IPS-18a (cell line): Measurements from ENCODE around the gene NAIP.
"Not testable (repeated sequence)": the region's sequence is repeated elsewhere in the genome, so short reads cannot be mapped to it uniquely, and the experiment has no call there.

Experiments used
- H3K27ac ChIP-seq: one replicate; pipeline ENCODE4 v1.5.1; 2013; ENCODE audit warnings: low read length
- H3K27me3 ChIP-seq: one replicate; pipeline ENCODE4 v1.6.1; 2013; ENCODE audit warnings: mild to moderate bottlenecking, low read length; ENCODE audit not compliant: control insufficient read depth, insufficient read depth
- H3K36me3 ChIP-seq: one replicate; pipeline ENCODE4 v1.6.1; 2013; ENCODE audit warnings: low read depth, low read length; ENCODE audit not compliant: control insufficient read depth
- H3K4me1 ChIP-seq: one replicate; pipeline ENCODE4 v1.6.1; 2013; ENCODE audit warnings: low read depth, low read length; ENCODE audit not compliant: control insufficient read depth
- H3K4me3 ChIP-seq: one replicate; pipeline ENCODE4 v1.5.1; 2013; ENCODE audit warnings: low read length
- H3K9ac ChIP-seq: one replicate; pipeline ENCODE4 v1.6.1; 2013; ENCODE audit warnings: mild to moderate bottlenecking, low read length, moderate library complexity
- H3K9me3 ChIP-seq: one replicate; pipeline ENCODE4 v1.6.1; 2013; ENCODE audit warnings: low read depth, low read length; ENCODE audit not compliant: control insufficient read depth

NAIP gene

GRCh38 chr5:71013575-71013974, 11.6 kb downstream of the NAIP start:
- Histone ChIP-seq H3K4me3 (no peak overlapping the region), H3K9ac (no peak overlapping the region), H3K4me1 (no peaks in the 10 kb centered on the region), H3K36me3 (no peaks in the 10 kb centered on the region), H3K9me3 (no peaks in the 10 kb centered on the region), H3K27ac (no peak overlapping the region), H3K27me3 (no peaks in the 10 kb centered on the region)

GRCh38 chr5:71011194-71011792, 13.8 kb downstream of the NAIP start:
- Histone ChIP-seq H3K9ac (no peak overlapping the region), H3K4me3 (no peak overlapping the region), H3K27me3 (no peaks in the 10 kb centered on the region), H3K4me1 (no peaks in the 10 kb centered on the region), H3K36me3 (no peaks in the 10 kb centered on the region), H3K27ac (no peak overlapping the region), H3K9me3 (no peaks in the 10 kb centered on the region)

- H3K9me3 ChIP-seq, H3K4me3 ChIP-seq, H3K36me3 ChIP-seq, H3K4me1 ChIP-seq, H3K27ac ChIP-seq, H3K9ac ChIP-seq, H3K27me3 ChIP-seq: not testable (repeated sequence)
Observed at GRCh38 chr5:71006983-71007382, 18.2 kb downstream of the NAIP start.

GRCh38 chr5:70984882-70985281, 40.3 kb downstream of the NAIP start:
- not testable (repeated sequence) for H3K27ac ChIP-seq

GRCh38 chr5:70967220-70967619, 57.9 kb downstream of the NAIP start:
- not testable (repeated sequence) for H3K27me3 ChIP-seq, H3K27ac ChIP-seq, H3K9ac ChIP-seq, H3K9me3 ChIP-seq, H3K4me3 ChIP-seq, H3K4me1 ChIP-seq, H3K36me3 ChIP-seq

More at GRCh38 chr5:70984882-70985281, 40.3 kb downstream of the NAIP start:
- not testable (repeated sequence) for H3K4me1 ChIP-seq, H3K36me3 ChIP-seq, H3K9ac ChIP-seq, H3K27me3 ChIP-seq, H3K4me3 ChIP-seq, H3K9me3 ChIP-seq

GRCh38 chr5:70964531-70964930, 60.6 kb downstream of the NAIP start:
- H3K27ac ChIP-seq, H3K27me3 ChIP-seq, H3K4me1 ChIP-seq, H3K4me3 ChIP-seq, H3K9ac ChIP-seq, H3K9me3 ChIP-seq, H3K36me3 ChIP-seq: not testable (repeated sequence)

- not testable (repeated sequence) for H3K9me3 ChIP-seq, H3K36me3 ChIP-seq, H3K27me3 ChIP-seq, H3K4me3 ChIP-seq, H3K9ac ChIP-seq, H3K27ac ChIP-seq, H3K4me1 ChIP-seq
Observed at GRCh38 chr5:70953068-70953467, 72.1 kb downstream of the NAIP start.

- H3K27ac ChIP-seq, H3K4me3 ChIP-seq, H3K9ac ChIP-seq, H3K9me3 ChIP-seq, H3K27me3 ChIP-seq, H3K36me3 ChIP-seq, H3K4me1 ChIP-seq: not testable (repeated sequence)
Observed at GRCh38 chr5:70932560-70932959, 92.6 kb downstream of the NAIP start.

- H3K9me3 ChIP-seq, H3K9ac ChIP-seq, H3K4me3 ChIP-seq, H3K27me3 ChIP-seq, H3K4me1 ChIP-seq, H3K36me3 ChIP-seq, H3K27ac ChIP-seq: not testable (repeated sequence)
Observed at GRCh38 chr5:70931709-70932368, 93.3 kb downstream of the NAIP start.

- not testable (repeated sequence) for H3K27ac ChIP-seq, H3K9ac ChIP-seq, H3K4me1 ChIP-seq, H3K9me3 ChIP-seq, H3K4me3 ChIP-seq, H3K27me3 ChIP-seq, H3K36me3 ChIP-seq
Observed at GRCh38 chr5:70925211-70925562, 100.0 kb downstream of the NAIP start.
